Activated gamma-delta T cell (primary cell): ENCODE measurements around the gene CRACDL.
"Not testable (repeated sequence)": the region's sequence is repeated elsewhere in the genome, so short reads cannot be mapped to it uniquely, and the experiment has no call there.

ENCODE experiments used
- DNase-seq: peaks from one replicate; lab custom pipeline; 2025; lab: John Stamatoyannopoulos, UW

CRACDL gene

GRCh38 chr2:98776136-98776535, 159.9 kb downstream of the CRACDL start:
- no peak for DNase-seq

DNA sequence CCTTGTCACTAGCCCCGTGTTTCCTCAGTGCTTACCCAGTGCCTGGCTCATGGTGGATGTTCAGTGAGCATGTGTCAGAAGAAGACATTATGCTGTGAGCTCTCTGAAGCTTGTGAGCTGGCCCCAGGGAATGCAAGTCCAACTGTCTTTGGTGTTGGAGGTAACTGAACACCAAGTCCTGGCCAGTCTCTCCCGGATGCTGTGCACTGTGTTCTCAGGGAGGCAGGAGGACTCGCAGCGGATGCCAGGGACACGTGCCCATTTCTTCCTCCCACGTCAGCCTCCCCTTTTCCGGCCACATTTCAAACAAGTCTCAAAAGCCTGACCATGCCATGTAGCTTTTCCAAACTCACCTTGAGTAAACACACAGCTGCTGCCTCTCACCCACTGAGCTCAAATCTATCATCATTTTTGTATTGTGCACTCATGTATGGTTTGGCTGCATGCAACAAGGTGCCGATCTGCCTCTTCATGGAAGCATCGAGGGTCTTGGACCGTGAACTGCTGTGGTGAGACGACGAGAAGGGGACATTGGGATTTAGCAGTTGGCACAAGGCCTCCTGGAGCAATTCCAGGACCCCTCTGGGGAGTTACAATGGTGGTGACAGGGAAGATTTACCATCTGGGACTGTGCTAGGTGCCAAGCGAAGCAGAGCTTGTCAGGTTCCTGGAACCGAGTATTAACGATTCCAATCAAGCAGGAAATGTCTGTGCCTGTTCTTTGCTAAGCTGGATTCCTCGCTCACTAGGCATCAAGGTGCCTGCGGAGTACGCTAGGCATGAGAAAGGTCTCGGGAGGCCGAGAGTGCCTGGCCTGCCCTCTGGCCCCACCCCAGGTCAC, 160.7 kb downstream of the CRACDL start:
- no peak for DNase-seq

GRCh38 chr2:98773907-98774306, 162.1 kb downstream of the CRACDL start:
- no peak for DNase-seq

GRCh38 chr2:98773169-98773568, 162.9 kb downstream of the CRACDL start:
- DNase-seq: no peak

DNA sequence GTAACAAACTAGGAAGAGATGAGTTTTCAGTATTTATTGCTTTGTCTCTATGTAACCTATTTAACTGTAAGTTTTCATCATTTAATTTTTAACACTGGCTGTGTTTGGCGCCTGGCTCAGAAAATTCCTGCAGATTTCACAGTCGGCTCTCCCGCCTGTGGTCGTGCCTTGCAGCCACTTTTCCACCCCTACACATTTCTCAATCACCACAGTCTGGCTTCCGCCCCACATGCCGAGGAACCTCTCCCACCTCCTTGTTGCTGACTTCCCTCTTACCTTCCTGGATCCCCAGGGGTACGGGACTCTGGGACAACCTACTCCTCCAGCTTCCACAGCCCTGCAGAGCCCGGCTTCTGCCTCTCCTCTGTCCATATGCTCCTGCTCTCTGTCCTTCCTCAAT, 163.5 kb downstream of the CRACDL start:
- no peak for DNase-seq

DNA sequence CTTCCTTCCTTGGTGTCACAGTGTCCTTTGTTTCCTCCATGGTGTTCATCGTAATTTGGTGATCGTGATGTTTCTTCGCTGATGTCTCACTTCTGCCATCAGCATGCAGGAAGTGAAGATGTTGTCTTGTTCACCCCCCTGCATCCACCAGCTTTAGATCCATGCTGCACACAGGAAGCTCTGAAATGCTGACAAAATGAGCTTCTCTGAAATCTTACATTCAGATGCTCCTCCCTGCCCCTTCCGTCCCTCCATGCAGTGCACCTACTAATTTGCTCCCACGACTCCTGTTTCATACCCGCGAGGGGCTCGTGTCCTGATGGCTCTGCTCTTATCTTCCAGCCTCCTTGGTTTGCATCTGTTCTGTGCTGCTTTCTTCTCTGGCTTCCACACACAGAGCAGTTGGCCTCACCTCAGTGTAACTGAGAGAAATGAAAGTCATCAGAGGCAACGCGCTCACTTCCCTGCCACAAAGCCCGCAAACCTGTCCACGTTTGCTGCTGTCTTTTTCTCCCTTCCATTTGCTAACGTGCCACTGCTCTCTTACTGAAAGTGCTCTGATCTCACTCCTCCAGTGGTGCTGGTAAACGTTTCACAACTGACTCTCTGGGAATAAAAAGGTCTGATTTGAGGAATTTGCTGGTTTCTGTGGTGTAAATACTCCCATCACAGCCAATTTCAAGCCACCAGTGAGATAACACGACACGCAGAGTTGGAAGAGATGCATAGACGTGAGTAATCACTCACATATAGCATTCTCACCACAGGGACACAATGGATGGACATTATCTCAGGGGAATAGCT, 164.1 kb downstream of the CRACDL start:
- no peak for DNase-seq

DNA sequence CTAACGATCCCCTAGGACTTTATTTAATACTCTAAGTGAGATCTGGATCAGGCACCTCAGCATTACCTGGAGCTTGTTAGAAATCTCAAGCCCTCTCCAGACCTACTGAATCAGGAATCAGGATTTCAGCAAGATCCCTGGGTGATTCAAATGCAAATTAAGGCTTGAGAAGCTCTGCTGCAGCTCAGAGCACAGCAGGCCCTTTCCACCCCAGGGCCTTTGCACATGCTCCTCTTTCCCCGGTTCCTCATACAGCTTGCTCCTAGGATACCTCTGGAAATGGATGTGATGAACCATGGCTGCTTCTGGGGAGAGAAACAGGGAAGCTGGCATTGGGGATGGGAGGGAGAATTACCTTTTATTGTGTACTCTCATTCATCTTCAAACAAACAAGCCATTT, 164.8 kb downstream of the CRACDL start:
- no peak for DNase-seq

- peak; percentile 10 for DNase-seq
These were observed 166.2 kb downstream of the CRACDL start for GRCh38 chr2:98769784-98770183.

DNA sequence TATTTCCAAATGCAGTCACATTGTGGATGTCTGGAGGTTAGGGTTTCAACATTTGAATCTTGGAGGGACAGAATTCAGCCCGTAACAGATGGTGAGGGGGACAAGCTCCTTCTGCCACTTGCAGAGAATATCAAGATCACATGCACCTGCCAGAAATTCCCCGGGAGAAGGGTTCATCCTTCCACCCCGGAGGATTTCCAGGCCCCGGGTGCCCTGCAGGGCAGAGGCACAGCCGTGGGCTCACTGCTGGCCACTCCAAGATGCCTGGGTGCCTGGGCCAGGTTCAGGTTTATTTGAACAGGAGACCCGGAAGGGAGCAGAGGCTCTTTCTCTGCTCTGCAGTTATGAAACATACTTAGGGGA, 166.9 kb downstream of the CRACDL start:
- no peak for DNase-seq

GRCh38 chr2:98768384-98769113, 167.5 kb downstream of the CRACDL start:
- no peak for DNase-seq

DNA sequence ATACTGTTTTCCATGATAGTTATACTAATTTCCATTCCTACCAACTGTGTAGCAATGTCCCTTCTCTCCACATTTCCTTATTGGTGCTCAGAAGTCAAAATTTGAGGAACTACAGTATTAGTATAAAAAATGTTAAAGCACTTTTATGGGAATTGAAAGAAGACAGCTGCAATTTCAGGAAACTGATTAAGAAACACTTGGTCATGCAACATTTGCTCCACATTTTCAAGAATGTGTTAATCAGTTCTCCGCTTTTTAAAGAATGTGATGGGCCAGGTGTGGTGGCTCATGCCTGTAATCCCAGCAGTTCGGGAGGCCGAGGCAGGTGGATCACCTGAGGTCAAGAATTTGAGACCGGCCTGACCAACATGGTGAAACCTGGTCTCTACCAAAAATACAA, 171.5 kb downstream of the CRACDL start:
- no peak for DNase-seq

DNA sequence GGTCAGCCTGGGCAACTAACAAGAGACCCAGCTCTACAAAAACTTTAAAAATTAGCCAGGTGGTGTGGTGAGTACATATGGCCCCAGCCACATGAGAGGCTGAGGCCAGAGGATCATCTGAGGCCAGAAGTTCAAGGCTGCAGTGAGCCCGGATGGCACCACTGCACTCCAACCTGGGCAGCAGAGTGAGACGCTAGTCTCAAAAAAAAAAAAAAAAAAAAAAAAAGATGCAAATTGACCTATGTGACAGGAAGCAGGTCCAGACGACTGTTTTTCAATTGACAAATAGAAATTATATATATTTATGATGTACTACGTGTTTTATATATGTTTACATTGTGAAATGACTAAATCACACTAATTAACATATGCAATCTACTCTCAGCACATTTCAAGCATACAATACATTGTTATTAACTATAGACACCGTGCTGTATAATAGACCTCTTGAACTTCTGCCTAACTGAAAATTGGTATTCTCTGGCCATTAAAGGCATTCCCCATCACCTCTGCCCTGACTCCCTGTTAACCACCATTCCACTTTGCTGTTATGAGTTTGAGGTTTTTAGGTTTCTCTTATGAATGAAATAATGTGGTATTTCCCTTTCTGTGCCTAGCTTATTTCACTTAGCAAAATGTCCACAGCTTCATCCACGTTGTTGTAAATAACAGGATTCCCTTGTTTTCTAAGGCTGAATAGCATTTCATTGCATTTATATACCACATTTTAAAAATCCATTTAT, 172.6 kb downstream of the CRACDL start:
- DNase-seq: no peak

- no peak for DNase-seq
These were observed 174.1 kb downstream of the CRACDL start for GRCh38 chr2:98761909-98762308.

GRCh38 chr2:98761267-98761781, 174.7 kb downstream of the CRACDL start:
- no peak for DNase-seq

DNA sequence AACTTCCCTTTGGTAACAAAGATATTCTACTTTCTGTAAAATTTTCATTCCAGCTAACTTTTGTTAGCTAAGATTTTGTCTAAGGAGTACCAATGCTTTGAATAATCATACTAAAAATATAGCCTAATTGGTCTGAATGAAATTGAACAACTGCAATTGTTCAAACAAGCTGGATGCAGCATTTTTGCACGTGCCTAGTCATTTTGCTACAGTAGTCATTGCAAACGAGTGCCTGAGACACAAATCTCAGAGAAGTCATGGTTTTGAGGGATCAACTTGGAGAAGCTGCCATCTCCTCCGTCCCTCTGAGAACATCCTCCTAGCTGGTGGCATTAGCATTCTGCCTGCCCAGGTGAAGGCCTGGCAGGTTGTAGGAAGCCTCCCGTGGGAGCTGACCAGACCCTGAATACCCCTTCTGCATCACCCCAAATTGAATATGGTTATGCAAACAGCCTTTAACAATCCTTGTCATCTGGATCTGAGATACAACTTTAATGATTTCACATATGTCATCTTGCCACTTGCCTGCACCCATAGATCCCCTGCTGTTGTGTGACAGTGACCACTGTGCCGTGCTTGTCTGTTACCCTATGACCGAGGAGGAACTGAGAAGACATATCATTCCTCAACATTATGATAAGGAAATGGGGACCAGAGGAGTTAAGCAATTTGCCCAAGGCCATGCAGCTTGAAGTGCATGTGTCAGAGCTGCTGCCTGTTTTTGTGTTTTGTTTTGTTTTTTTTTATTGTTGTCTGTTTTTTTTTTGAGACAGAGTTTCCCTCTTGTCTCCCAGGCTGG, 176.0 kb downstream of the CRACDL start:
- no peak for DNase-seq

- no peak for DNase-seq
These were observed 176.7 kb downstream of the CRACDL start for GRCh38 chr2:98759338-98759737.

GRCh38 chr2:98757904-98758421, 178.1 kb downstream of the CRACDL start:
- DNase-seq: peak; percentile 7

DNA sequence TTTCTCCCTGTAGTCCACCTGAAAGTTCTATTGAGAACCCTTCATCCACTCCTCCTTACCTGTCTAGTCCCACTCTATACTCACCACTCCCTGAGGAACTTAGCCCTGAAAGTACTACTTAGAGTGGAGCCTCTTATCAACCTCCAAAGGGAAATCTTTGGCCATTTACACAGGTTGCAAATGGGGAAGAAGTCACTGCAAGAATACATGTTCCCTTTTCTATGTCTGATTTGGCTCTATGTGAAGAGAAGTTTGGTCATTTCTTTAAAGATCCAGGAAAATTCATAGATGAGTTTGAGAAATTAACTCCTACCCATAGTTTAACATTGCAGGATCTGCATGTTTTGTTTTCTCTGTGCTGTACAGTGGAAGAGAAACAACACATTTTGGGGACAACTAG, 182.2 kb downstream of the CRACDL start:
- DNase-seq: no peak

- not testable (repeated sequence) for DNase-seq
These were observed 183.3 kb downstream of the CRACDL start for GRCh38 chr2:98752711-98753110.

GRCh38 chr2:98751748-98752147, 184.3 kb downstream of the CRACDL start:
- DNase-seq: no peak
